ENCODE measurements around the gene AARS2.

Gene AARS2

GRCh38 chr6:44304282-44305199 is 8.6 kb downstream of the AARS2 start:
- TF ChIP-seq SIN3A (IDR thresholded peaks at IDR 0.05; ENCODE audit: borderline replicate concordance, insufficient read depth, low read length) (no peak), REST (IDR thresholded peaks at IDR 0.05; ENCODE audit: insufficient read depth in 1 of 2, low read depth in 2 of 2, low read length in 2 of 2) (no peak), POLR2AphosphoS5 (IDR thresholded peaks at IDR 0.05; ENCODE audit: low read depth, low read length) (no peak), TAF1 (IDR thresholded peaks at IDR 0.05; ENCODE audit: borderline replicate concordance, insufficient read depth, low read length) (no peak), FOXP2 (optimal IDR thresholded peaks at IDR 0.05; ENCODE audit: borderline replicate concordance, extremely low read depth, extremely low read length, insufficient read depth) (no peak)

- TF ChIP-seq REST (IDR thresholded peaks at IDR 0.05; ENCODE audit: insufficient read depth in 1 of 2, low read depth in 2 of 2, low read length in 2 of 2): no peak
- no peak for TF ChIP-seq POLR2AphosphoS5 (IDR thresholded peaks at IDR 0.05; ENCODE audit: low read depth, low read length)
- TF ChIP-seq SIN3A (IDR thresholded peaks at IDR 0.05; ENCODE audit: borderline replicate concordance, insufficient read depth, low read length): no peak
- no peak for TF ChIP-seq TAF1 (IDR thresholded peaks at IDR 0.05; ENCODE audit: borderline replicate concordance, insufficient read depth, low read length)
- TF ChIP-seq FOXP2 (optimal IDR thresholded peaks at IDR 0.05; ENCODE audit: borderline replicate concordance, extremely low read depth, extremely low read length, insufficient read depth): no peak
Measured at GRCh38 chr6:44303842-44304241, 9.3 kb downstream of the AARS2 start.

- TF ChIP-seq SIN3A (IDR thresholded peaks at IDR 0.05; ENCODE audit: borderline replicate concordance, insufficient read depth, low read length) (no peak), REST (IDR thresholded peaks at IDR 0.05; ENCODE audit: insufficient read depth in 1 of 2, low read depth in 2 of 2, low read length in 2 of 2) (no peak), FOXP2 (optimal IDR thresholded peaks at IDR 0.05; ENCODE audit: borderline replicate concordance, extremely low read depth, extremely low read length, insufficient read depth) (no peak), POLR2AphosphoS5 (IDR thresholded peaks at IDR 0.05; ENCODE audit: low read depth, low read length) (no peak)
Measured at GRCh38 chr6:44302856-44303255, 10.3 kb downstream of the AARS2 start.

- TF ChIP-seq FOXP2 (optimal IDR thresholded peaks at IDR 0.05; ENCODE audit: borderline replicate concordance, extremely low read depth, extremely low read length, insufficient read depth) (no peak), SIN3A (IDR thresholded peaks at IDR 0.05; ENCODE audit: borderline replicate concordance, insufficient read depth, low read length) (no peak), TAF1 (IDR thresholded peaks at IDR 0.05; ENCODE audit: borderline replicate concordance, insufficient read depth, low read length) (no peak), POLR2AphosphoS5 (IDR thresholded peaks at IDR 0.05; ENCODE audit: low read depth, low read length) (no peak), REST (IDR thresholded peaks at IDR 0.05; ENCODE audit: insufficient read depth in 1 of 2, low read depth in 2 of 2, low read length in 2 of 2) (no peak)
Measured at GRCh38 chr6:44301782-44302564, 11.2 kb downstream of the AARS2 start.

All from PFSK-1 (cell line).